22Rv1 (cell line): ENCODE data around the gene SPHK2.
"Not testable (repeated sequence)": the region's sequence is repeated elsewhere in the genome, so short reads cannot be mapped to it uniquely, and the experiment has no call there.

Source experiments
- H3K27ac ChIP-seq: fragments of 450-650 bp; 2 replicates; pipeline ENCODE4 v1.5.1; 2017
- ZFX ChIP-seq: fragments of 450-650 bp; IDR thresholded peaks from 2 replicates; pipeline ENCODE4 v1.6.1; 2017; ENCODE audit warnings: antibody characterized with exemption, borderline replicate concordance
- TF ChIP-seq, protein P1 (sequence below): fragments of 450-650 bp; IDR thresholded peaks from 2 replicates; pipeline ENCODE4 v1.5.1; 2017; ENCODE audit warnings: mild to moderate bottlenecking

Gene SPHK2, protein sequence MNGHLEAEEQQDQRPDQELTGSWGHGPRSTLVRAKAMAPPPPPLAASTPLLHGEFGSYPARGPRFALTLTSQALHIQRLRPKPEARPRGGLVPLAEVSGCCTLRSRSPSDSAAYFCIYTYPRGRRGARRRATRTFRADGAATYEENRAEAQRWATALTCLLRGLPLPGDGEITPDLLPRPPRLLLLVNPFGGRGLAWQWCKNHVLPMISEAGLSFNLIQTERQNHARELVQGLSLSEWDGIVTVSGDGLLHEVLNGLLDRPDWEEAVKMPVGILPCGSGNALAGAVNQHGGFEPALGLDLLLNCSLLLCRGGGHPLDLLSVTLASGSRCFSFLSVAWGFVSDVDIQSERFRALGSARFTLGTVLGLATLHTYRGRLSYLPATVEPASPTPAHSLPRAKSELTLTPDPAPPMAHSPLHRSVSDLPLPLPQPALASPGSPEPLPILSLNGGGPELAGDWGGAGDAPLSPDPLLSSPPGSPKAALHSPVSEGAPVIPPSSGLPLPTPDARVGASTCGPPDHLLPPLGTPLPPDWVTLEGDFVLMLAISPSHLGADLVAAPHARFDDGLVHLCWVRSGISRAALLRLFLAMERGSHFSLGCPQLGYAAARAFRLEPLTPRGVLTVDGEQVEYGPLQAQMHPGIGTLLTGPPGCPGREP

DNA sequence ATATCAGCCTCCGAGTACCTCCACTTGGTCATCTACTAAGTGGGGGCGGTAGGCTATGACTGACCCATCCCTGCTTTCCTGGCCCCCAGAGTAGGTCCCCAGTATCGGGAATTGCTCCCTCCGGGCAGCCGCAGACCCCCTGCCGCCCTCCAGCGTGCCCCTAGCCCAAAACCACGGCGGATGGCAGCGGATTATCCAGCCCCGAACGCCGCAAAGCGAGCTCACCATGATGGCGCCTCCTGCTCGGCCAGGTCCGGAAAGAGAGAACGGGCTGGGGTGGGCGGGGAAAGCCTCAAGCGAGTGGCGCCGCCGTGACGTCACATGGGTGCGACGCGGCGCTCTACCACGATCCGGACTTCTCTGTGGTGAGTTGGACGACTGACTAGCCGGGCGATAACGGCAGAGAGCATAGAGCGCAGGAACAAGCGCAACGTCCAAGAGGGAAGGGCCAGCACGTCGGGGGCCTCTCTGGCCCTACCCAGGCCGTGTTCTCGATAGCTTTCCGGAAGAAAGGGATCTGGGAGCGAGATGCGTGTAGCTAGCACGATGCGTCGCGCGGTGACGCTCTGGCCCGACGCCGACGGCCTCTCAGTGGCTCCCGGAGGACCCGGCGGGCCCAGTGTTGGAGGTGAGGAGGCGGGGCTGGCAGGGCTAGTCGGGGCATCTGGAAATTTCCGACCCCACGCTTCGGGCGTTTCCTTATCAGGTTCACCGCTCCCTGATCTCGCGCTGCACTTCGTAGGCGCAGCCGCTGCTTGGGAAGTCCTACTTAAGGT is at the start of gene SPHK2, which contains the start of gene RPL18:
TSS of gene SPHK2 (plus strand) at position 591 of the 776 bp plus-strand sequence. CDS start 1,009 bp downstream, outside the sequence.
TSS of gene RPL18 (minus strand) at position 263 of the 776 bp plus-strand sequence. CDS start at position 228, 35 bp downstream.
- peak within 1 kb of the TSS; percentile 83 for H3K27ac ChIP-seq
- TF ChIP-seq, protein P1, sequence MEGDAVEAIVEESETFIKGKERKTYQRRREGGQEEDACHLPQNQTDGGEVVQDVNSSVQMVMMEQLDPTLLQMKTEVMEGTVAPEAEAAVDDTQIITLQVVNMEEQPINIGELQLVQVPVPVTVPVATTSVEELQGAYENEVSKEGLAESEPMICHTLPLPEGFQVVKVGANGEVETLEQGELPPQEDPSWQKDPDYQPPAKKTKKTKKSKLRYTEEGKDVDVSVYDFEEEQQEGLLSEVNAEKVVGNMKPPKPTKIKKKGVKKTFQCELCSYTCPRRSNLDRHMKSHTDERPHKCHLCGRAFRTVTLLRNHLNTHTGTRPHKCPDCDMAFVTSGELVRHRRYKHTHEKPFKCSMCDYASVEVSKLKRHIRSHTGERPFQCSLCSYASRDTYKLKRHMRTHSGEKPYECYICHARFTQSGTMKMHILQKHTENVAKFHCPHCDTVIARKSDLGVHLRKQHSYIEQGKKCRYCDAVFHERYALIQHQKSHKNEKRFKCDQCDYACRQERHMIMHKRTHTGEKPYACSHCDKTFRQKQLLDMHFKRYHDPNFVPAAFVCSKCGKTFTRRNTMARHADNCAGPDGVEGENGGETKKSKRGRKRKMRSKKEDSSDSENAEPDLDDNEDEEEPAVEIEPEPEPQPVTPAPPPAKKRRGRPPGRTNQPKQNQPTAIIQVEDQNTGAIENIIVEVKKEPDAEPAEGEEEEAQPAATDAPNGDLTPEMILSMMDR = no peak
- no peak for TF ChIP-seq ZFX

DNA sequence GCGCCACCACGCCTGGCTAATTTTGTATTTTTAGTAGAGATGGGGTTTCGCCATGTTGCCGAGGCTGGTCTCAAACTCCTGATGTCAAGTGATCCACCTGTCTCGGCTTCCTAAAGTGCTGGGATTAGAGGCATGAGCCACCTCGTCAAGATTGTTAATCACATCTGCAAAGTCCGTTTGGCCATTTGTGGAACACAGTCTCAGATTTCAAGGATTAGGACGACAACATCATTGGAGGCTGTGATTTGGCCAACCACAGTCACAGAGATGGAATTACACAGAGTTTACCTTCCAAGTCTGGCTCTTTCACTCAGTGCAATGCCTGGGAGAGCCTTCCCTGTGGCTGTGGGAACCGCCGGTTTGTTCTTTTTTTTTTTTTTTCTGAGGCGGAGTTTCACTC is 49.5 kb upstream of the SPHK2 start:
- TF ChIP-seq, protein P1 = no peak
- no peak for TF ChIP-seq ZFX
- peak overlapping the region; percentile 54 for H3K27ac ChIP-seq

DNA sequence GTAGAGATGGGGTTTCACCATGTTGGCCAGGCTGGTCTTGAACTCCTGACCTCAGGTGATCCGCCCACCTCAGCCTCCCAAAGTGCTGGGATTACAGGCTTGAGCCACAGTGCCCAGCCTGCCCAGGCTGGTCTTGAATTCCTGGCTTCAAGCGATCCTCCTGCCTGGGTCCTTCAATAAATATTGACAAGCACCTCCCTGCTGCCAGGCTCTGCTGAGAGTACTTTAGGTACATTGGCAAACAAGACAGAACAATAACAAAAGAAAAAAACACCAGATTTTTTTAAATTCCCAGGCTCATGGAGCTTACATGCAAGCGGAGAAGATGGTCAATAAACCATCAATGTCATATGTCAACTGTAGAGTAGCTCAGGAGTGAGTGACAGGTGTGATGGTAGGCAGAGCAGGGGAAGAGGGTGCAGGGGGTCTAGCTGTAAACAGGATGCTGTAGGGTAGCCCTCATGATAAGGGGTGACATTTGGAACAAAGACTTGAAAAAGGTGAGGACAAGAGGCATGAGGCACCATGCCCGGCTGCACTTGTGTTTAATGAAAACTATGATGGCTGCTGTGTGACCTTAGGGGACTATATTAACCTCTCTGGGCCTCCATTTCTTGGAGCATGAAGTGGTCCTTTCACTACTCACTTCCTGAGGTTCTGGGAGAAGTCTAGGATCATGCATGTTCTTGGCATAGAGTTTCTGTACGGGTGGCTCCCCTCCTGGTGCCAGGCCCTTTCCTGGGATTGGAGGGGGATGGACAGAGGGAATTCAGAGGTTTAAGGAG is 47.7 kb upstream of the SPHK2 start:
- TF ChIP-seq, protein P1 = no peak
- no peak for TF ChIP-seq ZFX
- H3K27ac ChIP-seq = no peak overlapping the region

DNA sequence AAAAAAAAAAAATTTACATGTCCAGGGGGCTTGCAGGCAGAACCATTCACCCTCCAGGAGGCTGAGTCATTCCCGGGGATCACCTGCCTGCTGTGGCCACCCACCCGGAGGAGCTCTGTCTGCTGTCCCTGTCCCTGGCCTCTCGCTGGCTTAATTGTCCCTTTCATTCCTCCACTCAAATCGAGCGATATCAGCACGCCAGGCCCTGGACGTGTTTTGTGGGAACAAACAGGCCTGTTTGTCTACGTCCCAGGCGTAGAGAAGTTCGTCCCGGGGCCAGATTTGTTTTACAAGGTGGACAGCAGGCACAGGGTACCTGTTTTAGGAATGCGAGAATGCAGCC is 46.2 kb upstream of the SPHK2 start:
- H3K27ac ChIP-seq = no peak overlapping the region
- TF ChIP-seq ZFX = no peak
- TF ChIP-seq, protein P1 = no peak

DNA sequence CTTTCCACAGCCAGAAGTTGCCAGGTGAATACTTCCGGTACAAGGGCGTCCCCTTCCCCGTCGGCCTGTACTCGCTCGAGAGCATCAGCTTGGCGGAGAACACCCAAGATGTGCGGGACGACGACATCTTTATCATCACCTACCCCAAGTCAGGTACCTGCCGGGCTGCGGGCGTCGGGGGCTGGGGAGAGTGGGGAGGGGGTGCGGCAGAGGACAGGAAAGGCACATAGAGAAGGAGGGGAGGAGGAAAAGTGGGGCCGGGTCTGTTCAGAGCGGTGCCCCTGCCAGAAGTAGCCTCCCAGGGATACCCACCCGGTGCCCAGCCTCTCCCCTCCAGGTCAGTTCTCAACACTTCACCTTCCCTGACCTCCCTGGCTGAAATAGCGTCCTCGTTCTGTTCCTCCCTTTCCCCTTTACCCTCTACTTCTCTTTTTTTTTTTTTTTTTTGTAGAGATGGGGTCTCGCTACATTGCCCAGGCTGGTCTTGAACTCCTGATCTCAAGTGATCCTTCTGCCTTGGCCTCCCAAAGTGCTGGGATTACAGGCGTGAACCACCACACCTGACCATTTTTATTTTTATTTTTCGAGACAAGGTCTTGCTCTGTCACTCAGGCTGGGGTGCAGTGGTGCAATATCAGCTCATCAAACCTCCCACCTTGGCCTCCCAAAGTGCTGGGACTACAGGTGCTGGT is 43.2 kb upstream of the SPHK2 start:
- H3K27ac ChIP-seq = no peak overlapping the region
- TF ChIP-seq ZFX = no peak
- TF ChIP-seq, protein P1 = no peak

DNA sequence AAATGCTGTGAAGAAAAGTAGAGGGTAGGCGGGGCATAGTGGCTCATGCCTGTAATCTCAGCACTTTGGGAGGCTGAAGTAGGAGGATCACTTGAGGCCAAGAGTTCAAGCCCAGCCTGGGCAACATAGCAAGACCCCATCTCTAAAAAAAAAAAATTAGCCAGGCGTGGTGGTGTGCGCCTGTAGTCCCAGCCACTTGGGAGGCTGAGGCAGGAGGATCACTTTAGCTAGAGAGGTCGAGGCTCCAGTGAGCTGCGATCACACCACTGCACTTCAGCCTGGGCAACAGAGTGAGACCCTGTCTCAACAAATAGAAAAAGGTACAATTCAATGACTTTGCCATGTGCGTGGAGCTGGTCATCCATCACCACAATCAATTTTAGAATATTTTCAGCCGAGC is 41.4 kb upstream of the SPHK2 start:
- not testable (repeated sequence) for H3K27ac ChIP-seq

DNA sequence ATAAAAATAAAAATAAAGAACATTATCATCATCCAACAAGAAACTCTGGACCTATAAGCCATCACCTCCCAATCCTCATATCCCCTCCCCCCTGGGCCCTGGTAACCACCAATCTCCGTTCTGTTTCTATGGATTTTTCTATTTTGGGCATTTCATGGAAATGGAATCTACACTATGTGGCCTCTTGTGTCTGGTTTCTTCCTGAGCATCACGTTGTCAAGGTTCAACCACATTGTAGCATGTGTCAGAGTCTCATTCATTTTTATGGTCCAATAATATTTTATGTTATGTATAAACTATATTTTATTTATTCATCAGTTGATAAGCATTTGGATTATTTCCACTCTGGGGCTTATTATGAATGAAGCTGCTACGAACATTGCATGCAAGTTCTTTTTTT is 40.4 kb upstream of the SPHK2 start:
- no peak overlapping the region for H3K27ac ChIP-seq
- TF ChIP-seq ZFX = no peak
- TF ChIP-seq, protein P1 = no peak
